Cardiac fibroblast (primary cell): Measurements from ENCODE around the gene DELE1.

Source experiments
- DNase-seq, 2 donors: peaks; one replicate each; pipeline versions ENCODE4 v3.0.0 to v3.0.0-alpha.2; 2010; ENCODE audit warnings: low read depth in 2 of 2
- H3K4me3 ChIP-seq, 2 donors: replicated peaks in 1 of 2; 1 replicate in 1 of 2; 2 replicates in 1 of 2; pipeline ENCODE4 v1.5.1; 2011; ENCODE audit warnings: low read depth in 2 of 2, low read length in 2 of 2, mild to moderate bottlenecking in 2 of 2, moderate library complexity in 1 of 2
- CTCF ChIP-seq: IDR thresholded peaks from one replicate; pipeline ENCODE4 v1.5.1; 2011; ENCODE audit warnings: low read depth, mild to moderate bottlenecking, low read length, inconsistent platforms

The DELE1 gene

GRCh38 chr5:141923448-141924313 is at the start of gene DELE1:
Gene DELE1 (plus strand): TSS chr5:141923871. CDS start chr5:141923942, 71 bp downstream.
- no peak for TF ChIP-seq CTCF
- peak within 1 kb of the TSS; percentile 65 to 81 for H3K4me3 ChIP-seq
- DNase-seq = peak; percentile 94 to 95

- no peak overlapping the region for H3K4me3 ChIP-seq
- no peak for DNase-seq
- no peak for TF ChIP-seq CTCF
Observed at GRCh38 chr5:141873933-141874261, 49.8 kb upstream of the DELE1 start.

GRCh38 chr5:141874262-141874964 is 49.3 kb upstream of the DELE1 start:
- H3K4me3 ChIP-seq = no peak overlapping the region
- DNase-seq = no peak
- TF ChIP-seq CTCF = no peak

- no peak for DNase-seq
- peak overlapping the region in 1 of 2 donors; percentile 73 for H3K4me3 ChIP-seq
Observed at GRCh38 chr5:141875022-141875740, 48.5 kb upstream of the DELE1 start.

GRCh38 chr5:141875795-141876627 is 47.7 kb upstream of the DELE1 start:
- H3K4me3 ChIP-seq = peak overlapping the region; percentile 27 to 73
- peak in 1 of 2 donors; percentile 36 for DNase-seq
- TF ChIP-seq CTCF = no peak

More at GRCh38 chr5:141875022-141875740, 48.5 kb upstream of the DELE1 start:
- TF ChIP-seq CTCF = no peak
